Endothelial cell of umbilical vein (primary cell): ENCODE measurements around the gene DGKG. TPM values are rescaled to one million over a fixed set of nuclear protein-coding genes. Genes with fewer than 3 reads are reported as not detected.

ENCODE experiments used
- BruUV-seq: library from RNA; stranded (reverse); fragments of 400-500 nt; replicated peaks from 2 replicates; lab custom pipeline; 2021; lab: Mats Ljungman, UMichigan
- CTCF ChIA-PET: fragments of 300-600, 350-600 bp; sonication (Branson Sonifier 250); formaldehyde crosslinking; loops from one replicate; lab custom pipeline; 2021; ENCODE audit warnings: antibody characterized with exemption, inconsistent platforms; lab: Charles Lee
- POLR2A ChIA-PET: fragments of 300-600, 350-600 bp; sonication (Branson Sonifier 250); formaldehyde crosslinking; loops from one replicate; lab custom pipeline; 2021; ENCODE audit warnings: antibody characterized with exemption, inconsistent platforms; lab: Charles Lee
- DNase-seq: peaks from one replicate; pipeline ENCODE4 v3.0.0-alpha.2; 2011; ENCODE audit warnings: low read depth, low spot score
- FAIRE-seq: peaks from 2 replicates; lab custom pipeline; 2011; peaks lifted over from hg19 to GRCh38; lab: Jason Lieb, UNC
- H2AFZ ChIP-seq: 2 replicates; pipeline ENCODE4 v1.6.0; 2012; ENCODE audit warnings: low read depth, low read length, control low read depth, inconsistent platforms
- H3K27ac ChIP-seq: 2 replicates; pipeline ENCODE4 v1.5.1; 2011; ENCODE audit warnings: low read depth, mild to moderate bottlenecking, control low read depth, low read length, moderate library complexity; ENCODE audit not compliant: insufficient read depth
- H3K27me3 ChIP-seq, 2 experiments: 2 replicates each; pipeline versions ENCODE4 v1.6.0 to v1.6.1; 2011; ENCODE audit warnings: low read length in 2 of 2, mixed read lengths in 1 of 2; ENCODE audit not compliant: control insufficient read depth in 2 of 2, insufficient read depth in 2 of 2
- H3K36me3 ChIP-seq, 2 experiments: 2 replicates in 1 of 2; 3 replicates in 1 of 2; pipeline ENCODE4 v1.5.1; 2011; ENCODE audit warnings: low read length in 2 of 2, mild to moderate bottlenecking in 1 of 2, moderate library complexity in 1 of 2; ENCODE audit not compliant: control insufficient read depth in 2 of 2, insufficient read depth in 2 of 2; ENCODE audit errors: extremely low read depth in 1 of 2
- H3K4me1 ChIP-seq: 3 replicates; pipeline ENCODE4 v1.5.1; 2011; ENCODE audit warnings: mild to moderate bottlenecking, low read length; ENCODE audit not compliant: control insufficient read depth, insufficient read depth; ENCODE audit errors: extremely low read depth
- H3K4me2 ChIP-seq: 2 replicates; pipeline ENCODE4 v1.6.1; 2011; ENCODE audit warnings: low read length, control low read depth, mixed read lengths; ENCODE audit not compliant: insufficient read depth
- H3K4me3 ChIP-seq, 3 experiments: fragments of 200-600 bp in 1 of 3; sonication (generic), shearing (Covaris generic) in 1 of 3; replicated peaks in 1 of 3; 2 replicates each; pipeline ENCODE4 v1.5.1; 2011 to 2016; ENCODE audit warnings: control low read depth in 3 of 3, low read length in 3 of 3, mild to moderate bottlenecking in 2 of 3, inconsistent platforms in 1 of 3, low read depth in 1 of 3, moderate library complexity in 1 of 3; ENCODE audit not compliant: insufficient read depth in 1 of 3
- H3K79me2 ChIP-seq: 2 replicates; pipeline ENCODE4 v1.6.0; 2012; ENCODE audit warnings: low read length, inconsistent platforms; ENCODE audit not compliant: control insufficient read depth, insufficient read depth
- H3K9ac ChIP-seq: replicated peaks from 2 replicates; pipeline ENCODE3; 2011; ENCODE audit warnings: low read length, control low read depth; ENCODE audit not compliant: insufficient read depth; ENCODE audit errors: extremely low read depth
- H3K9me1 ChIP-seq: replicated peaks from 3 replicates; pipeline ENCODE4 v1.6.0; 2011; ENCODE audit warnings: mild to moderate bottlenecking, low read length; ENCODE audit not compliant: control insufficient read depth, insufficient read depth; ENCODE audit errors: extremely low read depth
- H3K9me3 ChIP-seq: replicated peaks from 2 replicates; pipeline ENCODE4 v1.5.1; 2012; ENCODE audit warnings: low read length, inconsistent platforms; ENCODE audit not compliant: control insufficient read depth, insufficient read depth
- H4K20me1 ChIP-seq: replicated peaks from 2 replicates; pipeline ENCODE3; 2011; ENCODE audit warnings: mild to moderate bottlenecking, low read length; ENCODE audit not compliant: control insufficient read depth, insufficient read depth; ENCODE audit errors: extremely low read depth
- EZH2 ChIP-seq: IDR thresholded peaks from 2 replicates; pipeline ENCODE4 v1.6.1; 2012; ENCODE audit warnings: borderline replicate concordance, low read depth, mild to moderate bottlenecking, moderate library complexity, low read length, inconsistent platforms; ENCODE audit not compliant: severe bottlenecking
- FOS ChIP-seq: IDR thresholded peaks from 2 replicates; pipeline ENCODE4 v1.6.1; 2011; ENCODE audit warnings: mild to moderate bottlenecking, low read length, moderate library complexity, borderline replicate concordance; ENCODE audit not compliant: insufficient read depth
- GATA2 ChIP-seq: IDR thresholded peaks from 2 replicates; pipeline ENCODE4 v1.7.0; 2011; ENCODE audit warnings: low read depth, mild to moderate bottlenecking, moderate library complexity, mixed read lengths, low read length; ENCODE audit not compliant: insufficient read length, insufficient read depth
- JUN ChIP-seq: IDR thresholded peaks from 2 replicates; pipeline ENCODE4 v1.6.1; 2011; ENCODE audit warnings: borderline replicate concordance, low read depth; ENCODE audit not compliant: insufficient read length, insufficient read depth
- MYC ChIP-seq: IDR thresholded peaks from one replicate; pipeline ENCODE4 v1.6.1; 2011; ENCODE audit warnings: mild to moderate bottlenecking, low read depth, low read length
- POLR2A ChIP-seq: IDR thresholded peaks from 2 replicates; pipeline ENCODE4 v1.6.1; 2012; ENCODE audit warnings: low read depth, mild to moderate bottlenecking, control low read depth, low read length
- POLR2AphosphoS5 ChIP-seq: IDR thresholded peaks from 2 replicates; pipeline ENCODE4 v1.6.1; 2012; ENCODE audit warnings: low read depth, mild to moderate bottlenecking, control low read depth, low read length, moderate library complexity; ENCODE audit not compliant: insufficient read depth
- dilution Hi-C: fragments of 300-500 bp; cut with MboI; formaldehyde crosslinking; loops from one replicate; pipeline ENCODE4 v1.15.0; 2019; ENCODE audit warnings: low sequenced_read_pairs; ENCODE audit not compliant: extremely low pct_ligation_motif_present
- intact Hi-C: fragments of 100-400 bp; cut with micrococcal nuclease; formaldehyde crosslinking; loops from one replicate; pipeline ENCODE4 v1.10.0; 2022
- polyA plus RNA-seq, 4 experiments: library from polyadenylated mRNA; depleted of rRNA in 3 of 4; stranded (reverse) in 3 of 4; unstranded in 1 of 4; fragments of >200 nt; gene quantifications; 2 replicates each; pipeline versions ENCODE4 v1.2.1 to v1.2.3, GENCODE V29; 2011 to 2012; ENCODE audit warnings: missing spikeins in 1 of 4
- total RNA-seq: library from RNA; stranded (reverse); gene quantifications from 2 replicates; pipeline ENCODE4 v1.2.3, GENCODE V29; 2021
- TF ChIP-seq, protein P1 (sequence below): IDR thresholded peaks from 2 replicates; pipeline ENCODE4 v1.6.1; 2011; ENCODE audit not compliant: insufficient read depth, insufficient read length
- TF ChIP-seq, protein P2 (sequence below), 2 donors: IDR thresholded peaks; 1 replicate in 1 of 2; 2 replicates in 1 of 2; pipeline ENCODE4 v1.5.1; 2011; ENCODE audit warnings: low read length in 2 of 2, mild to moderate bottlenecking in 2 of 2, moderate library complexity in 2 of 2, control low read depth in 1 of 2, inconsistent platforms in 1 of 2, low read depth in 1 of 2; ENCODE audit not compliant: insufficient read depth in 1 of 2; ENCODE audit errors: extremely low read depth in 1 of 2

The DGKG gene
- total and polyA plus RNA-seq, 2 donors (not counting 3 experiments of a cell fraction or from before 2014, with no cell fraction given): not detected

DNA sequence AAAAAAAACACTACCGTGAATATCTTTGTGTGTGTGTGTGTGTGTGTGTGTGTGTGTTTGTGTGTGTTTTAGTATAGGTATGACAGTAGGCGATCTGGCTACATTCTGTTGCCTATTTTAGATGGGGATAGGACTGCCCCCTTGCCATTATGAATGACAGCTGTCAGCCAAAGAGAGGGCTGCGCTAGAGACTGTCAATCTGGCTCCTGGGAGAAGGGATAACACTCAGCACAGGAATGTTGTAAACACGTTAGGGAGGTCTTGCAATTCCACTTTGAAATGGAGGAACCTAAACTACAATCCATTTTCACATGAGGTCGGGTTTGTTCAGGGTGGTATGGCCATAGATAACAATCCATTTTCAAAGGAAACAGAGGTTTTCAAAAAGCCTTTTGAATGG lies 239.0 kb downstream of the DGKG start:
- FAIRE-seq: no peak
- BruUV-seq: no TSS peak
- dilution Hi-C loops: no loop called here

More for the DNA sequence above, 239.0 kb downstream of the DGKG start:
- no peaks in the 10 kb centered on the region for H4K20me1 ChIP-seq
- H3K27me3 ChIP-seq: peaks cover 14 to 16% of the 10 kb centered on the region in 2 experiments
- no peak for DNase-seq
- ChIA-PET CTCF (no interaction called here), POLR2A (no interaction called here)
- intact Hi-C loops: no loop called here
- H3K4me2 ChIP-seq: no peak overlapping the region
- H3K27ac ChIP-seq: no peak overlapping the region
- H3K79me2 ChIP-seq: no peaks in the 10 kb centered on the region
- TF ChIP-seq MYC (no peak), FOS (no peak), JUN (no peak), POLR2AphosphoS5 (no peak), EZH2 (no peak), POLR2A (no peak), GATA2 (no peak)
- TF ChIP-seq, protein P1, sequence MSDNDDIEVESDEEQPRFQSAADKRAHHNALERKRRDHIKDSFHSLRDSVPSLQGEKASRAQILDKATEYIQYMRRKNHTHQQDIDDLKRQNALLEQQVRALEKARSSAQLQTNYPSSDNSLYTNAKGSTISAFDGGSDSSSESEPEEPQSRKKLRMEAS: no peak
- TF ChIP-seq, protein P2, sequence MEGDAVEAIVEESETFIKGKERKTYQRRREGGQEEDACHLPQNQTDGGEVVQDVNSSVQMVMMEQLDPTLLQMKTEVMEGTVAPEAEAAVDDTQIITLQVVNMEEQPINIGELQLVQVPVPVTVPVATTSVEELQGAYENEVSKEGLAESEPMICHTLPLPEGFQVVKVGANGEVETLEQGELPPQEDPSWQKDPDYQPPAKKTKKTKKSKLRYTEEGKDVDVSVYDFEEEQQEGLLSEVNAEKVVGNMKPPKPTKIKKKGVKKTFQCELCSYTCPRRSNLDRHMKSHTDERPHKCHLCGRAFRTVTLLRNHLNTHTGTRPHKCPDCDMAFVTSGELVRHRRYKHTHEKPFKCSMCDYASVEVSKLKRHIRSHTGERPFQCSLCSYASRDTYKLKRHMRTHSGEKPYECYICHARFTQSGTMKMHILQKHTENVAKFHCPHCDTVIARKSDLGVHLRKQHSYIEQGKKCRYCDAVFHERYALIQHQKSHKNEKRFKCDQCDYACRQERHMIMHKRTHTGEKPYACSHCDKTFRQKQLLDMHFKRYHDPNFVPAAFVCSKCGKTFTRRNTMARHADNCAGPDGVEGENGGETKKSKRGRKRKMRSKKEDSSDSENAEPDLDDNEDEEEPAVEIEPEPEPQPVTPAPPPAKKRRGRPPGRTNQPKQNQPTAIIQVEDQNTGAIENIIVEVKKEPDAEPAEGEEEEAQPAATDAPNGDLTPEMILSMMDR (IDR thresholded peaks at IDR 0.05; ENCODE audit: extremely low read depth in 1 of 2, insufficient read depth in 1 of 2, low read depth in 1 of 2, low read length in 2 of 2): no peak
- no peak overlapping the region for H2AFZ ChIP-seq
- no peaks in the 10 kb centered on the region for H3K9me1 ChIP-seq
- no peaks in the 10 kb centered on the region for H3K4me1 ChIP-seq
- no peaks in the 10 kb centered on the region for H3K36me3 ChIP-seq
- H3K9me3 ChIP-seq: no peaks in the 10 kb centered on the region
- H3K9ac ChIP-seq: no peak overlapping the region
- no peak overlapping the region for H3K4me3 ChIP-seq
